ENCODE measurements around the gene ARL6IP6. TPM values are rescaled to one million over a fixed set of nuclear protein-coding genes. Genes with fewer than 3 reads are reported as not detected.

Gene ARL6IP6
- total RNA-seq (ENCODE audit: low replicate concordance), result 13.6 and 40.3 TPM in 2 replicates

DNA sequence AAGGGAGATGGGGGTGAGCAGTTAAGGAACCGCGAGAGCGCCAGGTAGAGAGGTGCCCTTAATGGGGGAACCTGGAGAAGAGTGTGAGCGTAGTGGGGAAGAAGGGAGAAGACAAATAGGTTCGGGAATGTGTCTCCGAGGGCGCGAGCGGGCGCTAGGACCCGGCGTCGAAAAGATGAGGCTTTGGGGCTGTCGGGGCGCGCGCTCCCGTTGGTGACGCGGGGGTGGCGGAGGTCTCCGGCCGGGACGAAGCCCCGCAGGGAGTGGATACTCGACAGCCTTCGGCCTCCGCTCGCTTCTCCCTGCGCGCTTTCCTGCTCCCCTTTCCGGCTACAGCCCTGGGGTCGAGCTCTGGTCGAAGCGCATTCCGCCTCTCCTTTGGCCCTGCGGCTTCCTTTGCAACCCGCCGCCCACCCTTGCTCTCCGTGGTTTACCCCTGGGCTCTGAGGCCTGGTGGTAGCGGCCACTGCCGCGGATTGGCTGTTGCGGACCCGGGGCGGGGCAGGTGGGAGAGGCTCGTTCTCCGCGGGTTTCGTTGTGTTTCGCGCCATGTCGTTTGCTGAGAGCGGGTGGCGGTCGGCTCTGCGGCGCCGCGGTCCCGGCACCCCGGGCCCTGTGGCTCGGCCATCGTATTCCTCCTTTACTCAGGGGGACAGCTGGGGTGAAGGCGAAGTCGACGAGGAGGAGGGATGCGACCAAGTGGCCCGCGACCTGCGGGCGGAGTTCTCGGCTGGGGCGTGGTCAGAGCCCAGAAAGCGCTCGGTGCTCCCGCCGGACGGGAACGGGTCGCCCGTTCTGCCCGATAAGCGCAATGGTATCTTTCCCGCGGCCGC, at the start of gene ARL6IP6:
Gene ARL6IP6 (plus strand): TSS at position 545 of the 833 bp plus-strand sequence. CDS start 5 bp downstream, at position 550.
- TF ChIP-seq, protein P1, sequence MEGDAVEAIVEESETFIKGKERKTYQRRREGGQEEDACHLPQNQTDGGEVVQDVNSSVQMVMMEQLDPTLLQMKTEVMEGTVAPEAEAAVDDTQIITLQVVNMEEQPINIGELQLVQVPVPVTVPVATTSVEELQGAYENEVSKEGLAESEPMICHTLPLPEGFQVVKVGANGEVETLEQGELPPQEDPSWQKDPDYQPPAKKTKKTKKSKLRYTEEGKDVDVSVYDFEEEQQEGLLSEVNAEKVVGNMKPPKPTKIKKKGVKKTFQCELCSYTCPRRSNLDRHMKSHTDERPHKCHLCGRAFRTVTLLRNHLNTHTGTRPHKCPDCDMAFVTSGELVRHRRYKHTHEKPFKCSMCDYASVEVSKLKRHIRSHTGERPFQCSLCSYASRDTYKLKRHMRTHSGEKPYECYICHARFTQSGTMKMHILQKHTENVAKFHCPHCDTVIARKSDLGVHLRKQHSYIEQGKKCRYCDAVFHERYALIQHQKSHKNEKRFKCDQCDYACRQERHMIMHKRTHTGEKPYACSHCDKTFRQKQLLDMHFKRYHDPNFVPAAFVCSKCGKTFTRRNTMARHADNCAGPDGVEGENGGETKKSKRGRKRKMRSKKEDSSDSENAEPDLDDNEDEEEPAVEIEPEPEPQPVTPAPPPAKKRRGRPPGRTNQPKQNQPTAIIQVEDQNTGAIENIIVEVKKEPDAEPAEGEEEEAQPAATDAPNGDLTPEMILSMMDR (IDR thresholded peaks at IDR 0.05; ENCODE audit: insufficient read depth, low read length), result no peak
- H3K4me3 ChIP-seq (ENCODE audit: low read depth, low read length), result peak within 1 kb of the TSS; percentile 99
- peak; percentile 84 for DNase-seq (ENCODE audit: low read depth)

DNA sequence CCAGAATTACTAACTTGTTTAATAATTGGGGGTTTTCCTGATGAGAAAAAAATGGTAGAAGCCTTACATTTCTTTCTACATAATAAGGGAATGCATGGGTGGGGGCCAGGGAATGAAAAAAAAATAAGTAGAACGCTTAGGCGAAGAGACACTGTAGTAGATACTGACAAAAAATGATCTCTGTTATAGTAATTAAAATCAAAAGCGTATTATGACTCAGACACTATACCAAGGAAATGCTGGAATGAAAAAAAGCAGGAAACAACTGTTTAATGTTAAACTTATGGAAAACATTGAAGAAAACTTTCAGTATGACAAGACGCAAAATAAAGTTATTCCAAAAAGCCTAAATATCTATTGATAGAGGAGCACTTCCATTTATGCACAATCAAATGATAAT, 44.1 kb upstream of the ARL6IP6 start:
- H3K4me3 ChIP-seq (ENCODE audit: low read depth, low read length), result no peak overlapping the region
- TF ChIP-seq, protein P1 (IDR thresholded peaks at IDR 0.05; ENCODE audit: insufficient read depth, low read length), result no peak
- DNase-seq (ENCODE audit: low read depth), result no peak

DNA sequence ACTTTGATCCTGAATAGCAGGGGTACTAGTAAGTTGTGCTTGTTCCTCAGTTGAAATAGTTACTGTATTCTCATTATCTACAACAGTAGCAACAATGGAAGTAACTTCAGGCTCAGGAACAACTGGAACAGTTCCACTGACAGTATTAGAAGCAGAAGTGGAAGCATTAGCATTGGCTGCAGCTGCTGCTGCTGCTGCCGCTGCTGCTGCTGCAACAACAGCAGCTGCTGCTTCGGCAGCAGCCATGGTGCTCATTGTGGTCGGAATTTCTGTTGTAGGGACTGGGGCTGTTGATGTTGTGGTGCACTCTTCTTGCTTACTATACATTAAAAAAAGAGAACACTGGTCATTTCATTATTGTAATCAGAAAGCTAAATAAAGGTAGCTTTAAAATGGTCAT, 42.0 kb upstream of the ARL6IP6 start:
- no peak for DNase-seq (ENCODE audit: low read depth)
- TF ChIP-seq, protein P1 (IDR thresholded peaks at IDR 0.05; ENCODE audit: insufficient read depth, low read length), result no peak
- no peak overlapping the region for H3K4me3 ChIP-seq (ENCODE audit: low read depth, low read length)

DNA sequence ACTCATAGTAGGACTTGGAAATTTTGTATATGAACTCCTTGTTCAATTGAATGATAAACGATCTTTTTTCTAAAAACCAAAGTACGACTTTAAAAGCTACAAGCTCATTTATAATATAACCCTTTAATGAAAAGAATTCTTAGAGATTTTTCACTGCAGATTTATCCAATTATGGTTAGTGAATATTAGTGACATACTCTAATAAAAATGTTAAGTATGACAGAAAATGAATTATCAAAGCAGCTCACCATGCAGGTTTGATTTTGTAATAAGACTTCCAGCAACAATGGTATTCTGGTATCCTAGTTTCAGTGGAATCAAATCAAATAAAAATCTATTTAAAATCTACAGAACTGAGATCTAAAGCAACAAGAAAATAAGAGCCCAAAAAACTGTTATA, 39.6 kb upstream of the ARL6IP6 start:
- H3K4me3 ChIP-seq (ENCODE audit: low read depth, low read length), result no peak overlapping the region
- no peak for DNase-seq (ENCODE audit: low read depth)
- TF ChIP-seq, protein P1 (IDR thresholded peaks at IDR 0.05; ENCODE audit: insufficient read depth, low read length), result no peak

DNA sequence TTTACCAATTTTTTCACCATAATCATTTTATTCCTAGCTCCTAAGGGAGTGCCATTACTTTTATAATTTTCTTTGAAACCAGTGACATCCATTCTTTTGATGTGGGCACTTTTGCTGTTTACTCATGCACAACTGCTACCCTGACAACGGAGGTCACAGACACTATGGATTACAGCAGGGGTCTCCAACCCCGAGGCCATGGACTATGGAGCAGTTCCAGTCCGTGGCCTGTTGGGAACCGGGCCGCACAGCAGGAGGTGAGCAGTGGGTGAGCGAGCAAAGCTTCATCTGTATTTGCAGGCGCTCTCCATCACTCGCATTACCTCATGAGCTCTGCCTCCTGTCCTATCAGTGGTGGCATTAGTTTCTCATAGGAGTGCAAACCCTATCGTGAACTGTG, 35.8 kb upstream of the ARL6IP6 start:
- DNase-seq (ENCODE audit: low read depth), result no peak
- TF ChIP-seq, protein P1 (IDR thresholded peaks at IDR 0.05; ENCODE audit: insufficient read depth, low read length), result no peak
- no peak overlapping the region for H3K4me3 ChIP-seq (ENCODE audit: low read depth, low read length)

DNA sequence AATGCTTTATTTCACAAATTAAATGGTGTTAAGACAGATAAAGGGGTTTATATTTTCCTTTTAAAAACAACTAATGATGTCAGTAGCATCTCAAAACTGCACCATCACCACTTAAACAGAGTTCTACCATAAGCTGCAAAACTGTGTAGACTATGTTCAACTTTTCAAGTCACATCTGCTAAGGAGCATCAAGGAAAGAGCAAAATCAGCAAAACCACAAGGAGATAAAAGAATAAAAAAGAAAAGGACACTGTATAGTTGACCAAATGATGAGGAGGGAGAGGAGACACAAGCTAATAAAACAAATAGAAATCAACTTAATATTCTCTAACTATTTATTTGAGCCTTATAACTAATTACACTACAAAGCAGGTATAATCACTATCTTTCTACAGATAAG, 35.0 kb upstream of the ARL6IP6 start:
- no peak overlapping the region for H3K4me3 ChIP-seq (ENCODE audit: low read depth, low read length)
- no peak for DNase-seq (ENCODE audit: low read depth)
- TF ChIP-seq, protein P1 (IDR thresholded peaks at IDR 0.05; ENCODE audit: insufficient read depth, low read length), result no peak
